VCaP (cell line): ENCODE results near the gene MBD1.

Experiments used
- H3K27ac ChIP-seq: fragments of 450-650 bp; 2 replicates; pipeline ENCODE4 v1.5.1; 2017
- CTCF ChIP-seq: fragments of 450-650 bp; conservative IDR thresholded peaks from 2 replicates; pipeline ENCODE4 v1.5.1; 2017; ENCODE audit warnings: mild to moderate bottlenecking, moderate library complexity

Gene MBD1

GRCh38 chr18:50275503-50276036 is 5.8 kb downstream of the MBD1 start:
- TF ChIP-seq CTCF: no peak

GRCh38 chr18:50274941-50275340 is 6.4 kb downstream of the MBD1 start:
- TF ChIP-seq CTCF: no peak

More at GRCh38 chr18:50275503-50276036, 5.8 kb downstream of the MBD1 start:
- no peak overlapping the region for H3K27ac ChIP-seq

GRCh38 chr18:50274044-50274442 is 7.3 kb downstream of the MBD1 start:
- no peak for TF ChIP-seq CTCF
- no peak overlapping the region for H3K27ac ChIP-seq

More at GRCh38 chr18:50274941-50275340, 6.4 kb downstream of the MBD1 start:
- no peak overlapping the region for H3K27ac ChIP-seq

- TF ChIP-seq CTCF: no peak
- H3K27ac ChIP-seq: no peak overlapping the region
Measured at GRCh38 chr18:50273203-50274043, 7.9 kb downstream of the MBD1 start.

- no peak for TF ChIP-seq CTCF
- H3K27ac ChIP-seq: no peak overlapping the region
Measured at GRCh38 chr18:50272568-50272967, 8.8 kb downstream of the MBD1 start.

GRCh38 chr18:50268022-50268747 is 13.1 kb downstream of the MBD1 start:
- TF ChIP-seq CTCF: peak; percentile 19; the same call in 1 of the 2 replicates
- no peak overlapping the region for H3K27ac ChIP-seq

GRCh38 chr18:50266248-50266704 is 15.0 kb downstream of the MBD1 start, which contains the start of gene CFAP53:
TSS of gene CFAP53 (minus strand) at chr18:50266495. CDS start at chr18:50266404, 91 bp downstream.
- TF ChIP-seq CTCF: no peak
- no peak within 1 kb of the TSS for H3K27ac ChIP-seq
